Liver (tissue), 3 donors: Measurements from ENCODE around the gene TOP1.

Source experiments
- EGR1 ChIP-seq, 2 donors: IDR thresholded peaks; 2 replicates each; pipeline ENCODE4 v1.6.1; 2016 to 2018; ENCODE audit warnings: antibody characterized with exemption in 2 of 2, low read depth in 2 of 2
- GABPA ChIP-seq, 2 donors: IDR thresholded peaks in 1 of 2; conservative IDR thresholded peaks in 1 of 2; 2 replicates each; pipeline ENCODE4 v1.6.1; 2016; ENCODE audit warnings: antibody characterized with exemption in 2 of 2, mild to moderate bottlenecking in 1 of 2, moderate library complexity in 1 of 2
- HNF4G ChIP-seq: IDR thresholded peaks from 2 replicates; pipeline ENCODE4 v1.6.1; 2016; ENCODE audit warnings: antibody characterized with exemption
- JUND ChIP-seq, 2 donors: IDR thresholded peaks; 2 replicates each; pipeline ENCODE4 v1.6.1; 2016; ENCODE audit warnings: antibody characterized with exemption in 2 of 2
- RAD21 ChIP-seq, 2 donors: IDR thresholded peaks; 2 replicates each; pipeline ENCODE4 v1.6.1; 2016; ENCODE audit warnings: antibody characterized with exemption in 2 of 2, mild to moderate bottlenecking in 2 of 2
- RXRA ChIP-seq, 2 donors: IDR thresholded peaks; 2 replicates each; pipeline ENCODE4 v1.6.1; 2017 to 2018; ENCODE audit warnings: antibody characterized with exemption in 2 of 2, mild to moderate bottlenecking in 1 of 2
- SP1 ChIP-seq: IDR thresholded peaks from 2 replicates; pipeline ENCODE4 v1.6.1; 2018; ENCODE audit warnings: antibody characterized with exemption, mild to moderate bottlenecking
- TAF1 ChIP-seq: conservative IDR thresholded peaks from 2 replicates; pipeline ENCODE4 v1.6.1; 2016; ENCODE audit warnings: antibody characterized with exemption, mild to moderate bottlenecking
- YY1 ChIP-seq: IDR thresholded peaks from 2 replicates; pipeline ENCODE4 v1.6.1; 2016; ENCODE audit warnings: antibody characterized with exemption, mild to moderate bottlenecking
- TF ChIP-seq, protein P1 (sequence below): fragments of 150-350 bp; IDR thresholded peaks from 2 replicates; pipeline ENCODE4 v1.5.1; 2017; ENCODE audit warnings: improper control_type of control experiment, low read depth, low read length; ENCODE audit not compliant: missing input control
- TF ChIP-seq, protein P2 (sequence below): IDR thresholded peaks from 2 replicates; pipeline ENCODE4 v1.6.1; 2016; ENCODE audit warnings: antibody characterized with exemption, mild to moderate bottlenecking
- TF ChIP-seq, protein P3 (sequence below): IDR thresholded peaks from 2 replicates; pipeline ENCODE4 v1.6.1; 2016; ENCODE audit warnings: antibody characterized with exemption
- TF ChIP-seq, protein P4 (sequence below): IDR thresholded peaks from 2 replicates; pipeline ENCODE4 v1.6.1; 2016; ENCODE audit warnings: antibody characterized with exemption
- donor health status: healthy.
- donor health status: healthy.

DNA sequence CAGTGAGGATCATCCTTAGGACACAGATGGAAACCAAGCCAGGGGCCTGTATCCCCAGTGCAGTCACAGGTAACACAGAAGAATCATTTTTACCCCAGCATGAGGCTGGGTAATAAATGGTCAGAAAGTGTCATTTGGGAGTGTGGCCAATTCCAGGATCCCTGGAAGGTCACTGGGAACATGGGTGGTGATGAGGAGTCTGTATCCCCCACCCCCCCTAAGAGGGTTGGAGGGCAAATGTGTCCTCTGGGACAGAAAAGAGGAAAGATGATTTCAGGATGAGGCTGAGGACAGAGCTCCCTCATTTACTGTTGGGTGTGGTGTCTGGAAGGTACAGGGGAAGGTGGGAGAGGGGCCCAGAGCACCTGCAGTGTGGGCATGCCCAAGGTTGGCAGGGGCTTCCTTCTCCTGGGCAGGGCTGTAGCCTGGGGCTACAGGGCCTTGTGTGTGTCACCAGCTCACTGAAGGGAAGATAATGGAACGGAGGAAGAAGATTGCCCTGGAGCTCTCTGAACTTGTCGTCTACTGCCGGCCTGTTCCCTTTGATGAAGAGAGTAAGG is 143.2 kb downstream of the TOP1 start:
- TF ChIP-seq YY1 (no peak), GABPA (IDR thresholded peaks at IDR 0.05 in 1 of 2, conservative IDR thresholded peaks at IDR 0.05 in 1 of 2) (no peak), RXRA (IDR thresholded peaks at IDR 0.05) (no peak), HNF4G (no peak), RAD21 (IDR thresholded peaks at IDR 0.05) (no peak), SP1 (no peak), EGR1 (IDR thresholded peaks at IDR 0.05; ENCODE audit: low read depth in 2 of 2) (no peak), JUND (IDR thresholded peaks at IDR 0.05) (no peak), TAF1 (no peak)
- TF ChIP-seq, protein P1, sequence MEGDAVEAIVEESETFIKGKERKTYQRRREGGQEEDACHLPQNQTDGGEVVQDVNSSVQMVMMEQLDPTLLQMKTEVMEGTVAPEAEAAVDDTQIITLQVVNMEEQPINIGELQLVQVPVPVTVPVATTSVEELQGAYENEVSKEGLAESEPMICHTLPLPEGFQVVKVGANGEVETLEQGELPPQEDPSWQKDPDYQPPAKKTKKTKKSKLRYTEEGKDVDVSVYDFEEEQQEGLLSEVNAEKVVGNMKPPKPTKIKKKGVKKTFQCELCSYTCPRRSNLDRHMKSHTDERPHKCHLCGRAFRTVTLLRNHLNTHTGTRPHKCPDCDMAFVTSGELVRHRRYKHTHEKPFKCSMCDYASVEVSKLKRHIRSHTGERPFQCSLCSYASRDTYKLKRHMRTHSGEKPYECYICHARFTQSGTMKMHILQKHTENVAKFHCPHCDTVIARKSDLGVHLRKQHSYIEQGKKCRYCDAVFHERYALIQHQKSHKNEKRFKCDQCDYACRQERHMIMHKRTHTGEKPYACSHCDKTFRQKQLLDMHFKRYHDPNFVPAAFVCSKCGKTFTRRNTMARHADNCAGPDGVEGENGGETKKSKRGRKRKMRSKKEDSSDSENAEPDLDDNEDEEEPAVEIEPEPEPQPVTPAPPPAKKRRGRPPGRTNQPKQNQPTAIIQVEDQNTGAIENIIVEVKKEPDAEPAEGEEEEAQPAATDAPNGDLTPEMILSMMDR, result no peak
- TF ChIP-seq, protein P2, sequence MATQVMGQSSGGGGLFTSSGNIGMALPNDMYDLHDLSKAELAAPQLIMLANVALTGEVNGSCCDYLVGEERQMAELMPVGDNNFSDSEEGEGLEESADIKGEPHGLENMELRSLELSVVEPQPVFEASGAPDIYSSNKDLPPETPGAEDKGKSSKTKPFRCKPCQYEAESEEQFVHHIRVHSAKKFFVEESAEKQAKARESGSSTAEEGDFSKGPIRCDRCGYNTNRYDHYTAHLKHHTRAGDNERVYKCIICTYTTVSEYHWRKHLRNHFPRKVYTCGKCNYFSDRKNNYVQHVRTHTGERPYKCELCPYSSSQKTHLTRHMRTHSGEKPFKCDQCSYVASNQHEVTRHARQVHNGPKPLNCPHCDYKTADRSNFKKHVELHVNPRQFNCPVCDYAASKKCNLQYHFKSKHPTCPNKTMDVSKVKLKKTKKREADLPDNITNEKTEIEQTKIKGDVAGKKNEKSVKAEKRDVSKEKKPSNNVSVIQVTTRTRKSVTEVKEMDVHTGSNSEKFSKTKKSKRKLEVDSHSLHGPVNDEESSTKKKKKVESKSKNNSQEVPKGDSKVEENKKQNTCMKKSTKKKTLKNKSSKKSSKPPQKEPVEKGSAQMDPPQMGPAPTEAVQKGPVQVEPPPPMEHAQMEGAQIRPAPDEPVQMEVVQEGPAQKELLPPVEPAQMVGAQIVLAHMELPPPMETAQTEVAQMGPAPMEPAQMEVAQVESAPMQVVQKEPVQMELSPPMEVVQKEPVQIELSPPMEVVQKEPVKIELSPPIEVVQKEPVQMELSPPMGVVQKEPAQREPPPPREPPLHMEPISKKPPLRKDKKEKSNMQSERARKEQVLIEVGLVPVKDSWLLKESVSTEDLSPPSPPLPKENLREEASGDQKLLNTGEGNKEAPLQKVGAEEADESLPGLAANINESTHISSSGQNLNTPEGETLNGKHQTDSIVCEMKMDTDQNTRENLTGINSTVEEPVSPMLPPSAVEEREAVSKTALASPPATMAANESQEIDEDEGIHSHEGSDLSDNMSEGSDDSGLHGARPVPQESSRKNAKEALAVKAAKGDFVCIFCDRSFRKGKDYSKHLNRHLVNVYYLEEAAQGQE, result no peak
- TF ChIP-seq, protein P3, sequence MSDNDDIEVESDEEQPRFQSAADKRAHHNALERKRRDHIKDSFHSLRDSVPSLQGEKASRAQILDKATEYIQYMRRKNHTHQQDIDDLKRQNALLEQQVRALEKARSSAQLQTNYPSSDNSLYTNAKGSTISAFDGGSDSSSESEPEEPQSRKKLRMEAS, result no peak
- TF ChIP-seq, protein P4, sequence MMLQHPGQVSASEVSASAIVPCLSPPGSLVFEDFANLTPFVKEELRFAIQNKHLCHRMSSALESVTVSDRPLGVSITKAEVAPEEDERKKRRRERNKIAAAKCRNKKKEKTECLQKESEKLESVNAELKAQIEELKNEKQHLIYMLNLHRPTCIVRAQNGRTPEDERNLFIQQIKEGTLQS, result no peak
